ENCODE data around the gene FKBP5. TPM values are rescaled to one million over a fixed set of nuclear protein-coding genes. Genes with fewer than 3 reads are reported as not detected.
"Not testable (repeated sequence)": the region's sequence is repeated elsewhere in the genome, so short reads cannot be mapped to it uniquely, and the experiment has no call there.

Gene FKBP5
- total and polyA plus RNA-seq, 7 donors: 52.9 to 326 (median 200) TPM

- DNase-seq: no peak
- 90 to 91% methylated on average over 4 of the region's 4 CpGs for WGBS, 2 donors
- Histone ChIP-seq H3K4me3 (no peak overlapping the region), H3K36me3 (peaks cover 3 to 45% (median 6%) of the 10 kb centered on the region in 4 donors), H3K27ac (no peak overlapping the region), H3K9me3 (no peaks in the 10 kb centered on the region), H3K4me1 (peaks cover 0 to 47% (median 46%) of the 10 kb centered on the region in 4 donors), H3K27me3 (no peaks in the 10 kb centered on the region)
- no peak for TF ChIP-seq EP300 (IDR thresholded peaks at IDR 0.05)
- no peak for TF ChIP-seq POLR2AphosphoS5 (IDR thresholded peaks at IDR 0.05)
- no peak for TF ChIP-seq POLR2A (IDR thresholded peaks at IDR 0.05)
- no peak for TF ChIP-seq CTCF (IDR thresholded peaks at IDR 0.05)
- intact Hi-C loops (cut with DNase I): no loop called here
Measured at GRCh38 chr6:35675871-35676459, 12.8 kb downstream of the FKBP5 start.

- Histone ChIP-seq H3K27ac (no peak overlapping the region), H3K4me3 (no peak overlapping the region), H3K4me1 (peaks cover 0 to 49% (median 40%) of the 10 kb centered on the region in 4 donors), H3K9me3 (no peaks in the 10 kb centered on the region), H3K36me3 (peaks cover 3 to 44% (median 6%) of the 10 kb centered on the region in 4 donors), H3K27me3 (no peaks in the 10 kb centered on the region)
- intact Hi-C loops (cut with DNase I): loop anchor here (5.0 kb wide), 1 partner anchor 37 kb away; no protein-coding TSS in a partner anchor
- TF ChIP-seq CTCF (IDR thresholded peaks at IDR 0.05): no peak
- TF ChIP-seq EP300 (IDR thresholded peaks at IDR 0.05): no peak
- TF ChIP-seq POLR2AphosphoS5 (IDR thresholded peaks at IDR 0.05): no peak
- no peak for TF ChIP-seq POLR2A (IDR thresholded peaks at IDR 0.05)
- WGBS, 2 donors: 94 to 96% methylated on average over 3 of the region's 3 CpGs
- DNase-seq: no peak
Measured at GRCh38 chr6:35674594-35674993, 14.1 kb downstream of the FKBP5 start.

- 69 to 83% methylated on average over 1 of the region's 1 CpG for WGBS, 2 donors
- Histone ChIP-seq H3K4me3 (no peak overlapping the region), H3K27me3 (no peaks in the 10 kb centered on the region), H3K36me3 (peaks cover 0 to 35% (median 4%) of the 10 kb centered on the region in 4 donors), H3K9me3 (no peaks in the 10 kb centered on the region), H3K27ac (no peak overlapping the region), H3K4me1 (peaks cover 0 to 57% (median 46%) of the 10 kb centered on the region in 4 donors)
- DNase-seq: no peak
- intact Hi-C loops (cut with DNase I): loop anchor here (5.0 kb wide), 1 partner anchor 36 kb away; no protein-coding TSS in a partner anchor
- TF ChIP-seq POLR2A (IDR thresholded peaks at IDR 0.05) (no peak), CTCF (IDR thresholded peaks at IDR 0.05) (no peak), EP300 (IDR thresholded peaks at IDR 0.05) (no peak), POLR2AphosphoS5 (IDR thresholded peaks at IDR 0.05) (no peak)
Measured at GRCh38 chr6:35673755-35674154, 15.0 kb downstream of the FKBP5 start.

- not testable (repeated sequence) for DNase-seq, H3K27me3 ChIP-seq, H3K9me3 ChIP-seq, H3K4me3 ChIP-seq, H3K27ac ChIP-seq
- WGBS, 2 donors: 95 to 96% methylated on average over 2 of the region's 2 CpGs
- H3K36me3 ChIP-seq: peaks cover 0 to 31% (median 1%) of the 10 kb centered on the region in 4 donors
- intact Hi-C loops (cut with DNase I): loop anchor here (5.0 kb wide), 1 partner anchor 36 kb away; no protein-coding TSS in a partner anchor
- peaks cover 0 to 54% (median 46%) of the 10 kb centered on the region in 4 donors for H3K4me1 ChIP-seq
Measured at GRCh38 chr6:35673284-35673666, 15.4 kb downstream of the FKBP5 start.

GRCh38 chr6:35670453-35670852, 18.3 kb downstream of the FKBP5 start:
- H3K9me3 ChIP-seq, H3K27ac ChIP-seq, H3K27me3 ChIP-seq, DNase-seq, H3K4me3 ChIP-seq: not testable (repeated sequence)
- H3K4me1 ChIP-seq: peaks cover 0 to 44% (median 39%) of the 10 kb centered on the region in 4 donors
- H3K36me3 ChIP-seq: peaks cover 0 to 20% (median 2%) of the 10 kb centered on the region in 4 donors
- WGBS, 2 donors: 97% methylated on average over 9 of the region's 9 CpGs
- intact Hi-C loops (cut with DNase I): loop anchor here (5.0 kb wide), 1 partner anchor 33 kb away; no protein-coding TSS in a partner anchor
